T-helper 1 cell treated with Interleukin-12 subunit alpha and Interleukin-12 subunit beta and Interleukin-4 antibody, amounts not matched to agents 30 ng/mL and 1 ng/mL, for 36 hours (primary cell): ENCODE results near the gene CFAP97D2. TPM values are rescaled to one million over a fixed set of nuclear protein-coding genes. Genes with fewer than 3 reads are reported as not detected.
"Not testable (repeated sequence)": the region's sequence is repeated elsewhere in the genome, so short reads cannot be mapped to it uniquely, and the experiment has no call there.

Experiments
- intact Hi-C: fragments of 100-400 bp; cut with micrococcal nuclease; formaldehyde crosslinking; loops from one replicate; pipeline ENCODE4 v1.15.1; 2024
- total RNA-seq: library from RNA; stranded (reverse); gene quantifications from 2 replicates; pipeline ENCODE4 v1.2.3, GENCODE V29; 2022

Gene CFAP97D2
- total RNA-seq = 0.42 TPM in 1 of 2 replicates, not detected in the other

- intact Hi-C loops = no loop called here
These were observed at the start of gene CFAP97D2 for GRCh38 chr13:114179087-114179658. Gene CFAP97D2 (plus strand): TSS chr13:114179257. CDS start chr13:114179331, 74 bp downstream.

- intact Hi-C loops = loop anchor here (1.0 kb wide), 4 partner anchors 19 to 312 kb away; no protein-coding TSS in a partner anchor
These were observed 49.4 kb upstream of the CFAP97D2 start for GRCh38 chr13:114129649-114130062.

DNA sequence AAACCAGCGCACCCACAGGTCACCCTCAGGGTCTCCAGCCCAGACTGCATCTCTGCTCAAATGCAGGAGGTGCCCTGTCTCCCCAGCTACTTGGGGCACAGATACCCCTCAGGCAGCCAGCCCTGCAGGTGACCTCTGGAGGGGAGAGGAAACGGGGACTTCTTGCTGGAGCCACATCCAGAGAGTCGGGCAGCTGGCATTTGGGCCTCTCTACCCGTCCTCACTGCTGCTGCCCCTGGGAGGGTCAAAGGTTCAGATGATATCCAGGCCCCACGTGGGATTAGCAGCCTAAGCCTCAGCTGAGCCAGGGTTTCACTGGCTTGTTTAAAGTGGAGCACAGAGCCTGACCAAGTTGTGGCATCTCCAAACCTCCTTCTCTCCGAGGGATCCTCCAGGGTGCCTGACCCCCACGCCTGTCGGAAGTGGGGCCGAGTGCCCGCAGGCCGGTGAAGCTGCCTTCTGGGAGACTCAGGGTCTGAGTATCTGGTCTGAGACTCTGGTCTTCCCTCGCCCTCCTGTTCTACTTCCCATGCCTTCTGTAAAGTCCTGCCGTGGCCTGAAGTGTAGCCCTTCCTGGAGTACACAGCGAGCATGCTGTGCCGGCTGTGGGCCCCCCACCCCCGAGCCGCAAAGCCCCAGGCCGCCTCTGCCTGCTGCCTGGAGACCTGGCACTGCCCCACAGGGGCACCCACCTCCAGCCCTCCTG lies 48.8 kb upstream of the CFAP97D2 start:
- intact Hi-C loops = no loop called here

DNA sequence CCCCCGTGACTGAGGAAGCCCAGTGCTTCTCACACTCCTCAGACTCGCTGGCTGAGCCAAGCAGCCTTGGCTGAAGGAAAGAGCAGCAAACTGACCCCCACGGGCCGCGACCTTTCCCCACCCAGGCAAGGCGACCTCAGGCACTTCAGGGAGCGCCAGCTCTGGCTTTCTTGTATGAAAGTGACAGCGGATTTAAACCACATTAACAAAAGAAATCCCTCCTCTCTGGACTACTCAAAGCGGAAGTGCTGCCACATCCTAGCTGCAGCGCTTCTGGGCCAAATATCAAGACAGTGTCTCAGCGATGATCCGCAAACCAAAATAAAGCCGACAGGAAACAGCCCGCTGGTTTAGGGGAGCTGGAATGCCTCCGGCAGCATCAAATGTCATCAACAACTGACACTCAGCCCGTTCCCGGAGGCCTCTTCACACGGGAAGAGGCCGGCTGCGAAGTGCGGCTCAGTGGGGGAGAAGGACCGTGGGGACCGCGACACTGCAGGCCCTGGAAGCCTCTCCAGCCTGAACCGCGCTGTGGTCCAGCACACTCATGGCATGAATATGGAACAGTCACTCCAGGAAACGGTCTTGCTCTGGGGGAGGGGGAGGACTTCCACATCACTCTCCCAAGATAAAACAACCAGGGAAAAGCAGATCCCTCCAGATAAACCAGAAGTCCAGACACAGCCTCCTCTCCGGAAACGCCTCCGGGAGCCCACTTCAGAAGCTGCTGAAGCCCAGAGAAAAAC lies 48.0 kb upstream of the CFAP97D2 start:
- intact Hi-C loops = loop anchor here (1.0 kb wide), 2 partner anchors 11 to 66 kb away; no protein-coding TSS in a partner anchor

DNA sequence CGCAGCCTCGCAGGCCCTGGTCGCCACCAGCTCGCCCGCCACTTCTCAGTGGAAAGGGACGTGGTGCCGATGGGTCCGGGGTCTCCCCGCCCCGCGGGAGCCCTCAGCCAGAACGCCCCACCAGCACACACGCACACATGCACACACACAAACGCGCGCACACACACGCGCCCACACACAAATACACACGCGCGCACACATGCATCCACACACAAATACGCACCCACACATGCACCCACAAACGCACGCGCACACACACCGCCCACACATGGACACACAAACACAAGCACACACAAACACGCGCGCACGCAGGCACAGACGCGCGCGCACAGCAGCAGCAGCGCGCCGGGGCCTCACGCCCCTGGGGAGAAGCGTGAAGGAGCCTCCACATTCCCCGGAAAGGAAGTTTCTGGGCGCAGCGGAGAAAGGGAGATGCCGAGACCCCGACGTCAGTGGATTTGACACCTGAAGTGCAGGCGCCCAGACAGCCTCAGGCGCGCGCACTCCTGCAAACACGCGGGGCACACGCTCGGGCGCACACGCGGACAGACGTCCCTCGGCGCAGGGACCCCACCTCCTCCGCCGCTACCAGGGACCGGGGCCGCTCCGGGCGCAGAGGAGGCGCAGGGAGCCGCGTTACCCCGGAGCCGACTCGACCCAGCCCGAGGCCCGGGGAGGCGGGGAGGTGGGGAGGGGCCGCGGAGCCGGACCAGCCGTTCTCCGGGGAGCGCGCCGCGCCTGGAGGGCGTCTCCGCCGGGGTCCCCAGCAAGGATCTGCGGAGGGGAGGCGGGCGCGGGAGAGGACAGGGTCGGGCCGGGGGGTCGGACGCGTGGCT lies 47.3 kb upstream of the CFAP97D2 start:
- intact Hi-C loops = loop anchor here (1.0 kb wide), 2 partner anchors 10 to 66 kb away; no protein-coding TSS in a partner anchor

DNA sequence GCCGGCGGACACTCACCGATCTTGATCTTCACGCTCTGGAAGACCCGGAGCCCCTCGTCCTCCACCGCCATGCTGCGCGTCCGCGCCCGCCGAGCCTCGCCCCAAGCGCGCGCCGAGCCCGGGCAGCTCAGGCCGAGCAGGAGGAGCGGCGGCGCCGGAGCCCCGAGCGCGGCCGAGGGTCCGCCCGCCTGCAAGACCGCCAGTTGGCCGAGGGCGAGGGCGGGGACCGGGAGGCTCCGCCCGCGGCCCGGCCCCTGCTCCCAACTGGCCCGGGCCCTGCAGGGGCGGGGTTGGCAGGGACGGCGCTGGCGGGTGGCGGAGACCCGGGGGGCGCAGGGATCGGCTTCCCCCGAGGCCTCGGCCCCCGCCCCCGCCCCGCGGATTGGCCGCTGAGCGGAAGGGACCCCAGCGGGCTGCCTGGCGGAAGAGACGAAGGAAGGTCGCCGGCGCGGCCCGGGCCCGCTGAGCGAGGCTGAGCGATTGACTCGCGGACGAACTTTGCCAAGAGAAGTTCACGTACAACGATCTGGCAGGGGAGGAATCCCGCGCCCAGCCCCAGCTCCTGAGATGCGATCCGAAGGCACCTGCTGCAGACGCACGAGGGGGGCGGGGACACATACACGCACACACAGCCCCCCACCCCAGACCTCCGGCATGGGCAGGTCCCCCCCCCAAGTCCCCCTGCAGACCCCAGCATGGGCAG lies 46.5 kb upstream of the CFAP97D2 start, which contains the start of gene RASA3:
Gene RASA3 (minus strand): TSS at position 205 of the 703 bp plus-strand sequence. CDS start 134 bp downstream, at position 71.
- intact Hi-C loops = no loop called here

GRCh38 chr13:114133126-114133525 lies 45.9 kb upstream of the CFAP97D2 start:
- intact Hi-C loops = not testable (repeated sequence)

DNA sequence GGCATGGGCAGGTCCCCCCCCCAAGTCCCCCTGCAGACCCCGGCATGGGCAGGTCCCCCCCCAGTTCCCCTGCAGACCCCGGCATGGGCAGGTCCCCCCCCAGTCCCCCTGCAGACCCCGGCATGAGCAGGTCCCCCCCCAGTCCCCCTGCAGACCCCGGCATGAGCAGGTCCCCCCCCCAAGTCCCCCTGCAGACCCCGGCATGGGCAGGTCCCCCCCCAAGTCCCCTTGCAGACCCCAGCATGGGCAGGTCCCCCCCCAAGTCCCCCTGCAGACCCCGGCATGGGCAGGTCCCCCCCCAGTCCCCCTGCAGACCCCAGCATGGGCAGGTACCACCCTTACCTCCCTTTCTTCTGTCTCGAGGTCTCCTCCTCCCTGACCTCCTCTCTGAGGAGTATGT lies 45.5 kb upstream of the CFAP97D2 start:
- intact Hi-C loops = not testable (repeated sequence)

DNA sequence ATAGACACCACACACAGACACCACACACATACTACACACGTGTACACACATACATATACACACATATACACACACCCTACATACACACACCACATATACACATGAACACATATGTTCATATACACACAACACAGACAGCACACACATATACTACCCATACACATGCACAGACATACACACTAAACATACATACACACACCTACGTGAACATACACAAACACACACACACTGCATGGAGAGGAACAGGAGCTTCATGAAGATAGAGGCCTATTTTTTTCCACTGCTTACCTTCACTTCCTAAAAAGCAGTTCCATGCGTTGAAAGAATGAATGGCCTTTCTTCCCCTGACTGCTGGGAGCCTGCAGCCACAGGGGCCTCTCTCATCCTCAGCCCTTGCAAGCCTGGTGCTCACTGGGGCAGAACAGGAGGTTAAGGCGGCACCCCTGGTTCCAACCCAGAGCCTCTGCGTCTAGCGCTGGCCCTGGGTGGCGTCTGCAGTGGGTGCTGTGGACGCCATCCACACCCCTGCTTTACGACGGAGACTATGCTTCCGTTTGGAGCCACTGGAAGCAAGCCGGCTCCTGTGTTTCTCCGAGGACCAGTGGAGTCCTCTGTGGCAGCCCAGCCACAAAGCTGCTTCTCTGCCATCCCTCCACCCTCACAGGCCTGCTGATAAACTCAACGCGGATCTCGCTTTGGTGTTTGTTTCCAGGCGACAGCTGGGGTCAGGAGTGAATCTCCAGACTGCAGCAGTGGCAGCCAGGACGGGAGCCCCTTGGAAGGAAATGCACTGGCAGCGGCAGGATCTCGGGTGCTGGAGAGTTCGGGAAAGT lies 44.7 kb upstream of the CFAP97D2 start:
- intact Hi-C loops = no loop called here

- intact Hi-C loops = no loop called here
These were observed 44.0 kb upstream of the CFAP97D2 start for GRCh38 chr13:114134944-114135610.

- intact Hi-C loops = no loop called here
These were observed 43.3 kb upstream of the CFAP97D2 start for GRCh38 chr13:114135731-114136171.

DNA sequence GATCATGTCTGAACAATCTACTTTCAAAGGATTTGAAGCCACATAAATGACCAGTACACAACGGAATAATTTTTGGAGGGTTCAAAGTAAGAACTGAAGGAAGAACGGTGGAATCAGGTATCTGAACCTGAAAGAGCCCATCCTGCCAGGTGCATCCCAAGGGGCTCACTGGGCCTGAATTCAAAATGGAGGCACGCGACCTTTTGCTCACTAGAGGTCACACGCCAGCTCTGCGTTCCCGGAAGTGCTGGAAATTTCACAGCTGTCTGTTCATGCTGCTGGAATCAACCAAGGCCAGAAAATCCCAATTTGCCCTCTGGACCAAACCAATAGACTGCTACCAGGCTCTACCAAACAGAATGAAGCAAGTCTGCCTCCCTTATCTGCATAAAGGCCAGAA lies 42.5 kb upstream of the CFAP97D2 start:
- intact Hi-C loops = no loop called here

- intact Hi-C loops = loop anchor here (1.0 to 10.0 kb wide), 2 partner anchors 8 to 646 kb away; partner anchors contain the start of gene DCUN1D2
These were observed 38.7 kb upstream of the CFAP97D2 start for GRCh38 chr13:114140131-114140905.

GRCh38 chr13:114140906-114141250 lies 38.2 kb upstream of the CFAP97D2 start:
- intact Hi-C loops = loop anchor here (1.0 to 10.0 kb wide), 2 partner anchors 7 to 646 kb away; partner anchors contain the start of gene DCUN1D2

- intact Hi-C loops = loop anchor here (10.0 kb wide), 1 partner anchor 647 kb away; the partner anchor contains the start of gene DCUN1D2
These were observed 37.6 kb upstream of the CFAP97D2 start for GRCh38 chr13:114141261-114141996.

DNA sequence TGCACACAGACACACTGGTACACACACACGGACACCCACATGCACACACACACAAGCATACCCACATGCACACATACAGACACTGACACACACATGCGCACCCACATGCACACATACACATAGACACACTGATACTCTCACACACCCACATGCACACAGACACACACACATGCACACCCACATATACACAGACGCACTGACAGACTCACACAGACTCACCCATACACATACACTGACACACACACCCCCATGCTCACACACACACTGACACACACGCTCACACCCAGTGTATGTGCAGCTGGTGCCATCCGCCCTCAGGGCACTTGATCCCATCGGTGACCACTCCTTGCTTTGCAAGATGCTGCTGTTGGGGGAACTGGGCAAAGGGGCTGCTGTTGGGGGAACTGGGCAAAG lies 36.9 kb upstream of the CFAP97D2 start:
- intact Hi-C loops = loop anchor here (1.0 to 10.0 kb wide), 2 partner anchors 11 to 647 kb away; partner anchors contain the start of gene DCUN1D2
